PFSK-1 (cell line): ENCODE results near the gene ABCG1.

Experiments used
- FOXP2 ChIP-seq: optimal IDR thresholded peaks from 2 replicates; pipeline ENCODE3; 2011; ENCODE audit warnings: borderline replicate concordance, control low read depth, inconsistent platforms; ENCODE audit not compliant: insufficient read depth; ENCODE audit errors: extremely low read length, extremely low read depth
- POLR2AphosphoS5 ChIP-seq: IDR thresholded peaks from 2 replicates; pipeline ENCODE4 v1.6.1; 2012; ENCODE audit warnings: low read depth, mild to moderate bottlenecking, control low read depth, low read length, moderate library complexity
- REST ChIP-seq, 2 experiments: IDR thresholded peaks; 2 replicates each; pipeline versions ENCODE4 v1.6.1 to v1.8.0; 2011 to 2012; ENCODE audit warnings: low read depth in 2 of 2, low read length in 2 of 2, control low read depth in 1 of 2, inconsistent platforms in 1 of 2, mild to moderate bottlenecking in 1 of 2, moderate library complexity in 1 of 2; ENCODE audit not compliant: insufficient read depth in 1 of 2
- SIN3A ChIP-seq: IDR thresholded peaks from 2 replicates; pipeline ENCODE4 v1.6.1; 2012; ENCODE audit warnings: mild to moderate bottlenecking, low read length, moderate library complexity, borderline replicate concordance; ENCODE audit not compliant: insufficient read depth
- TAF1 ChIP-seq: IDR thresholded peaks from 2 replicates; pipeline ENCODE4 v1.6.1; 2012; ENCODE audit warnings: low read length, control low read depth, borderline replicate concordance; ENCODE audit not compliant: insufficient read depth

ABCG1 gene

DNA sequence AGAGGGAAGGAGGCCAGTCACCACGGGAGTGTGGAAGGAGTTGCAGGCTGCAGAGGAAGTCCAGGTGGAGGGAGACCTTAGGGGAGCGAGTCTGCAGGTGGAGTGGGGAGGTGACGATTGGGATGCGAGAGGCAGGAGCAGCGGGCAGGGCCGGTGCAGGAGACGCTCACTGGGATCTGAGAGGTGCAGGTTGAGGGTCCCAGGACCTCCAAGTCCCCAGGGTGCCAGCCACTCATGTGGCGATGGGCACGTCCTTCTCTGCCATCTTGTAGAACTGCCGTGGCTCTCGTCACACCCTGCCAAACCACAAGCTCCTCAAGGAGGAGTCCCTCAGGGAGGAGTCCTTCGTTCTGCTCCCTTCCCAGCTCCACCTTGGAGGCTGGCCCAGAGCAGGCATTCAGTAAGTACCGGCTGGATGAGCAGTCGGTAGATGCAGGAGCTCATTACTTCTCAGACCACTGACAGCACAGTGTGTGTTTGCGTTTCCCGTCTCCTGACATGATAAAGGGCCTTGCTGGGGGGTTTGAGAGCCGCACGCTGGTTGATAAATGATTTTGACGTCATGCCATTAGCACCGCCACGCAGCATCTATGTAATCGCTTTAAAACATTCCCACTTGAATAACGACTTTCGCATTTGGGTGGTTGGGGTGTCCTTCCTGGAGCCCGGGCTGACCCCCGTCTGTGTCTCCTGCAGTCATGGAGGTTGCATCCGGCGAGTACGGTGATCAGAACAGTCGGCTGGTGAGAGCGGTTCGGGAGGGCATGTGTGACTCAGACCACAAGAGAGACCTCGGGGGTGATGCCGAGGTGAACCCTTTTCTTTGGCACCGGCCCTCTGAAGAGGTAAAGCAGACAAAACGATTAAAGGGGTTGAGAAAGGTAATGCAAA lies 68.5 kb downstream of the ABCG1 start:
- TF ChIP-seq POLR2AphosphoS5 (no peak), REST (IDR thresholded peaks at IDR 0.05; ENCODE audit: insufficient read depth in 1 of 2, low read depth in 2 of 2, low read length in 2 of 2) (no peak), FOXP2 (no peak), SIN3A (no peak), TAF1 (no peak)

DNA sequence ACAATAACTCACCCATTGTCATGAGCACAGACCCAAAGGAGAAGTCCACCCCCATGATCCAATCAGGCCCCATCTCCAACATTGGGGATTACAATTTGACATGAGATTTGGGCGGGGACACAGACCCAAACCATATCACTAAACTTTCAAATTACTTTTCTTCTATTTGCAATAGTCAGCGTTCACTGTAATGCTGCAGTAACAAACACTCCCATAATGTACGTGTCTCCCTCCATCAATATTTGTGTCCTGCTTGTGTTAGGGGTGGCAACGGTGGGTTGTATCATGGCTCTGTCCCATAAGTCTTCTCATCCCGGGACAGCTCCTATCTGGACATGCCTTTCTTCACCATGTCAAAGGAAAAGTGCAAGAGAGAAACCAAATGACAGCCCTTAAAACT lies 70.0 kb downstream of the ABCG1 start:
- TF ChIP-seq REST (IDR thresholded peaks at IDR 0.05; ENCODE audit: insufficient read depth in 1 of 2, low read depth in 2 of 2, low read length in 2 of 2) (no peak), FOXP2 (no peak), TAF1 (no peak), SIN3A (no peak), POLR2AphosphoS5 (no peak)

DNA sequence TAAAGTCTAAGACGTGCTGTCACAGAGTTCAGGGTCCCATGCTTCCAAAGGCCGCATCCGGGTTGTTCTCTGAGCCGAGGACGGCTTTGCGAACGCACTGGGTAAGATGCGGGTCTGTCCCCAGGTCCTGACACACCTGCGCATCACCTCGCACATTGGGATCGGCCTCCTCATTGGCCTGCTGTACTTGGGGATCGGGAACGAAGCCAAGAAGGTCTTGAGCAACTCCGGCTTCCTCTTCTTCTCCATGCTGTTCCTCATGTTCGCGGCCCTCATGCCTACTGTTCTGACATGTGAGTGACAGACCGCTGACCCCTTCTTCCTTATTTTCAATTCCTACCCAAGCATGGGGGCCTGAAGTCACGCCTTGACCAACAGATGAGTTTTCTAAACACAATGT lies 71.0 kb downstream of the ABCG1 start:
- TF ChIP-seq TAF1 (no peak), SIN3A (no peak), FOXP2 (no peak)

DNA sequence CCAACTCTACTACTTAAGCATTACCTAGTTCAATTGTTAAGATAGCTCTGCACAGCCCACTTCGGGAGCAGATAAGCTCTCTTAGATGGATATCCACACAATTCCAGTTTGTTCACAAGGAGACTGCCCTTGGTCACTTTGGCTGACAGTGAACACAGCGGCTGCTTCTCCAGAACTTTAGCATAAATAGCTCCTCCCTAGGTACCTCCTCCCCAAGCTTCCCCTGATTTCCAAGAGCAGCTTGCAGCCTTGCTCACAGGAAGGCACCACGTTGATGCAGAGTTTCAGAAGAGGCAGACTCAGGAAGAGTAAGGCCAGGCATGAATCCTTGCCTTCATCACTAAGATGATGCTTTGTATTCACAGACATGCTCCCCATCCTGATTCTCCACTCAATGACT lies 71.6 kb downstream of the ABCG1 start:
- TF ChIP-seq REST (IDR thresholded peaks at IDR 0.05; ENCODE audit: insufficient read depth in 1 of 2, low read depth in 2 of 2, low read length in 2 of 2) = no peak
- TF ChIP-seq SIN3A = no peak
- no peak for TF ChIP-seq POLR2AphosphoS5
- no peak for TF ChIP-seq TAF1
- TF ChIP-seq FOXP2 = no peak

GRCh38 chr21:42291003-42291750 lies 72.2 kb downstream of the ABCG1 start:
- TF ChIP-seq POLR2AphosphoS5 (no peak), FOXP2 (no peak), SIN3A (no peak), TAF1 (no peak), REST (IDR thresholded peaks at IDR 0.05; ENCODE audit: insufficient read depth in 1 of 2, low read depth in 2 of 2, low read length in 2 of 2) (no peak)
